Breast epithelium (tissue), 4 donors: Measurements from ENCODE around the gene KRT3. TPM values are rescaled to one million over a fixed set of nuclear protein-coding genes. Genes with fewer than 3 reads are reported as not detected.

Source experiments
- DNase-seq, 2 donors: peaks; one replicate each; pipeline ENCODE4 v3.0.0-alpha.2; 2019; ENCODE audit warnings: low spot score in 2 of 2
- H3K27ac ChIP-seq, 2 donors: fragments of 200-600 bp; sonication (generic) in 1 of 2; one replicate each; pipeline ENCODE4 v1.5.1; 2016 to 2019; ENCODE audit warnings: mild to moderate bottlenecking in 1 of 2
- H3K27me3 ChIP-seq, 2 donors: fragments of 200-600 bp; sonication (generic) in 1 of 2; one replicate each; pipeline versions ENCODE4 v1.5.1 to v1.6.0; 2017 to 2019; ENCODE audit warnings: control low read depth in 1 of 2, mild to moderate bottlenecking in 1 of 2
- H3K36me3 ChIP-seq: fragments of 200-600 bp; one replicate; pipeline ENCODE4 v1.5.1; 2019
- H3K4me1 ChIP-seq, 2 donors: fragments of 200-600 bp; sonication (generic); one replicate each; pipeline ENCODE4 v1.5.1; 2016 to 2019; ENCODE audit warnings: control low read depth in 1 of 2
- H3K4me3 ChIP-seq, 3 donors: fragments of 200-600 bp; sonication (generic); 1 replicate in 2 of 3; 2 replicates in 1 of 3; pipeline ENCODE4 v1.5.1; 2016 to 2019; ENCODE audit warnings: mild to moderate bottlenecking in 3 of 3, moderate library complexity in 2 of 3
- H3K9me3 ChIP-seq, 2 donors: fragments of 200-600 bp; sonication (generic) in 1 of 2; one replicate each; pipeline ENCODE4 v1.5.1; 2016 to 2019; ENCODE audit warnings: control low read depth in 1 of 2
- POLR2A ChIP-seq: fragments of 450-650 bp; IDR thresholded peaks from one replicate; pipeline ENCODE4 v1.6.1; 2016; ENCODE audit warnings: antibody characterized with exemption, mild to moderate bottlenecking, moderate library complexity
- POLR2AphosphoS5 ChIP-seq, 3 donors: sonication (generic); formaldehyde crosslinking; IDR thresholded peaks; one replicate each; pipeline ENCODE4 v1.6.1; 2017; ENCODE audit warnings: antibody characterized with exemption in 3 of 3
- intact Hi-C: fragments of 100-400 bp; cut with DNase I; formaldehyde crosslinking; loops from one replicate; pipeline ENCODE4 v1.15.1; 2023; ENCODE audit warnings: low total_unique reads
- total RNA-seq, 3 donors: library from RNA; depleted of rRNA; stranded (reverse); fragments of >200 nt; gene quantifications; one replicate each; pipeline ENCODE4 v1.1.0, GENCODE V29; 2016
- TF ChIP-seq, protein P1 (sequence below), 3 donors: fragments of 450-650 bp; IDR thresholded peaks; one replicate each; pipeline ENCODE4 v1.5.1; 2016 to 2017; ENCODE audit warnings: antibody characterized with exemption in 3 of 3, mild to moderate bottlenecking in 3 of 3, moderate library complexity in 3 of 3

KRT3 gene
- total RNA-seq, 3 donors from 2014 or later = not detected

DNA sequence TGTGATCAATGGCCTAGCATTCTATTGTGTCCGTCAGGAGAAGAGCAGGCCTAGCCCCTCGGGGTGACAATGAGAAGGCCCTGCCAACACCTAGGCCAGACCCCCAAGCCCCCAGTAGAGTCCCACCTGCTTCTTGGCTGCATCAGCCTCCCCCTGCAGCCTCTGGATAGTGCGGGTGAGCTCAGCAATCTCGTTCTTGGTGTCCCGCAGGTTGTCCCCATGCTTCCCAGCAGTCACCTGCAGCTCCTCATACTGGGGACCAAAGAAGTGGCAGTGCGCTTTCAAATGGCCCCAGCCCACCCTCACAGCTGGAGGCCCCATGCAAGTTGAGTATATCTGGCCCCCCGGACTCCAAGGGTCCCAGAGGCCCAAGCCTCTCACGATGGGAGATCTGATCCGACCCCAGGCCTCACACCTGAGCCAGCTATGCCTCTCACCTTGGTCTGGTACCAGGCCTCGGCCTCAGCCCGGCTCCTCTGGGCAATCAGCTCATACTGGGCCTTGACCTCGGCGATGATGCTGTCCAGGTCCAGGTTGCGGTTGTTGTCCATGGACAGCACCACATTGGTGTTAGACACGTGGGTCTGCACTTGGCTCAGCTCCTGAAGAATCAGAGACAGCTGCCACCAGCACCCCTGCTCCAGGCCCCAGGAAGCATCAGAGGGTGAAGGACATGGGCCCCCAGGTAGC lies 28.0 kb upstream of the KRT3 start:
- H3K27ac ChIP-seq = no peak overlapping the region
- intact Hi-C loops = no loop called here
- no peaks in the 10 kb centered on the region for H3K4me1 ChIP-seq
- DNase-seq = no peak
- H3K36me3 ChIP-seq = no peaks in the 10 kb centered on the region
- no peak overlapping the region for H3K4me3 ChIP-seq
- H3K27me3 ChIP-seq = no peaks in the 10 kb centered on the region
- TF ChIP-seq, protein P1, sequence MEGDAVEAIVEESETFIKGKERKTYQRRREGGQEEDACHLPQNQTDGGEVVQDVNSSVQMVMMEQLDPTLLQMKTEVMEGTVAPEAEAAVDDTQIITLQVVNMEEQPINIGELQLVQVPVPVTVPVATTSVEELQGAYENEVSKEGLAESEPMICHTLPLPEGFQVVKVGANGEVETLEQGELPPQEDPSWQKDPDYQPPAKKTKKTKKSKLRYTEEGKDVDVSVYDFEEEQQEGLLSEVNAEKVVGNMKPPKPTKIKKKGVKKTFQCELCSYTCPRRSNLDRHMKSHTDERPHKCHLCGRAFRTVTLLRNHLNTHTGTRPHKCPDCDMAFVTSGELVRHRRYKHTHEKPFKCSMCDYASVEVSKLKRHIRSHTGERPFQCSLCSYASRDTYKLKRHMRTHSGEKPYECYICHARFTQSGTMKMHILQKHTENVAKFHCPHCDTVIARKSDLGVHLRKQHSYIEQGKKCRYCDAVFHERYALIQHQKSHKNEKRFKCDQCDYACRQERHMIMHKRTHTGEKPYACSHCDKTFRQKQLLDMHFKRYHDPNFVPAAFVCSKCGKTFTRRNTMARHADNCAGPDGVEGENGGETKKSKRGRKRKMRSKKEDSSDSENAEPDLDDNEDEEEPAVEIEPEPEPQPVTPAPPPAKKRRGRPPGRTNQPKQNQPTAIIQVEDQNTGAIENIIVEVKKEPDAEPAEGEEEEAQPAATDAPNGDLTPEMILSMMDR (IDR thresholded peaks at IDR 0.05) = no peak
- H3K9me3 ChIP-seq = no peaks in the 10 kb centered on the region

DNA sequence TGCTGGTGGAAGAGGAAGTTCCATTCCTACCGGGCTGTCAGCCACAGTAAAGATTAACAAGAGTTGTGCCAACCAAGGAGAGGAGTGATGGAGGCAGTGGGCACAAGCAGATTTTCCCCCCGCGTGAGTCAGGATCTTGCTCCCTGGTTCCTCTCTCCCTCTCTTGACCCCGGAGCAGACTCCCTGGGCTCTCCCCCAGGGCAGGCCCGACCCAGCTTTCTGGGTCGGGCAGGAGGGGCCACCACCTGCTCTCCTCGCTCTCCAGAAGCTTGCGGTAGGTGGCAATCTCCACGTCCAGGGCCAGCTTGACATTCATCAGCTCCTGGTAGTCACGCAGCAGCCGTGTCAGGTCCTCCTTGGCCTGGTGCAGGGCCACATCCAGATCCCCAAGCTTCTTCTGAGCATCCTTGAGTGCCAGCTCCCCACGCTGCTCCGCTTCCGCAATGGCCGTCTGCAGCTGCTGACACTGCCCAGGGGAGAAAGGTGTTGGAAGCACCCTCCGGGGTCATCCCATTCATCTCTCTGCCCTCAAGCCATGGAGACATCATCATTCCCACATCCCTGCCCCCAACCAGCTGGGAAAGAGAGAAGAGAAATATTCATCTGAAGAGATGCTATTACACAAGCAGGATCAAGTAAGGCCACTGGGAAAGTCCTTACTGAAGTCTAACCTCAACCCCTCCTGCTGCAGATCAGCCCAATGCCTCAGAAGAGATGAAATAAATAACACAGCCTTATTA lies 27.0 kb upstream of the KRT3 start:
- no peaks in the 10 kb centered on the region for H3K4me1 ChIP-seq
- intact Hi-C loops = no loop called here
- DNase-seq = no peak

DNA sequence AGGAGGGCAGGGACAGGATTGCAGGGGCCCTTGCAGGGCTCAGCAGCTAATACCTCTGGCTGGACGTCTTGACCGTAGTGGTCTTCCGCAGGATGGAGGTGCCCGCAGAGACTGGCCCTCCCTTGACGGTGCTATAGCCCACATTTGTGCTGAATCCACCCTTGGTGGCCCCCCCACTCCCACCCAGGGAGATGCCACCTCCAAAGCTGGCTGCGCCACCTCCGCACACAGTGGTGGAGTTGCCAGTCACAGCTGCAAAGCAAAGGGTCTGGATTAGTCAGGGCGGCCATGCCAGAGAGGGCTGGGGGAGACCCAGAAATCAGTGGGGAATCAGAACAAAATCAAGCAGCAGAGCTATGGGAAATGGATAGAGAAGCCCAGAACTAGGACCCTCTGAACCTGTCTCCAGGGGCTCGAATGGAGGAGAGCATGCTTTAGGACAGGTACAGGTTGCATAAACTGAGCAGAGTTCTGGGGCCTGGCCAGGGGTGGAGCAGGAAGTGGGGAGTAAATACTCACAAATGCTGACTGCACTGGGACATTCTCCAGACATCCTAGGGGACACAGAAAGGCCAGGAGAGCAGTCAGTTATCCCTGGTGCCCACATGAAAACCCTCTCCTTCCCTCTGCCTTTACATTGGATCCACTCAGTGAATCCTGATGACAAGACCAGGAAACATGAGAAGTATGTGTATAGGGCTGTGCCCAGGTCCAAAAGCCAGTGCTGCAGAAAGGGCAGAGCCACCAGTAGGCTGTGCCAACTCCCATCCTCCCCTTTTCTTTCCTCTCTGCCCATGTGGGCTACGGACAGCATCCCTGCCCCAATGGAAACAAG lies 26.1 kb upstream of the KRT3 start:
- no peak for DNase-seq
- Histone ChIP-seq H3K4me3 (no peak overlapping the region), H3K36me3 (no peaks in the 10 kb centered on the region), H3K27ac (no peak overlapping the region), H3K27me3 (peaks cover 0 to 4% of the 10 kb centered on the region in 2 donors), H3K9me3 (no peaks in the 10 kb centered on the region), H3K4me1 (no peaks in the 10 kb centered on the region)
- intact Hi-C loops = no loop called here
- TF ChIP-seq, protein P1 (IDR thresholded peaks at IDR 0.05) = no peak
- TF ChIP-seq POLR2A = no peak
- no peak for TF ChIP-seq POLR2AphosphoS5 (IDR thresholded peaks at IDR 0.05)

More for the DNA sequence above, 27.0 kb upstream of the KRT3 start:
- Histone ChIP-seq H3K9me3 (no peaks in the 10 kb centered on the region), H3K4me3 (no peak overlapping the region), H3K27me3 (peaks cover 0 to 4% of the 10 kb centered on the region in 2 donors), H3K27ac (no peak overlapping the region), H3K36me3 (no peaks in the 10 kb centered on the region)
- TF ChIP-seq, protein P1 (IDR thresholded peaks at IDR 0.05) = no peak
- no peak for TF ChIP-seq POLR2AphosphoS5 (IDR thresholded peaks at IDR 0.05)
- no peak for TF ChIP-seq POLR2A

DNA sequence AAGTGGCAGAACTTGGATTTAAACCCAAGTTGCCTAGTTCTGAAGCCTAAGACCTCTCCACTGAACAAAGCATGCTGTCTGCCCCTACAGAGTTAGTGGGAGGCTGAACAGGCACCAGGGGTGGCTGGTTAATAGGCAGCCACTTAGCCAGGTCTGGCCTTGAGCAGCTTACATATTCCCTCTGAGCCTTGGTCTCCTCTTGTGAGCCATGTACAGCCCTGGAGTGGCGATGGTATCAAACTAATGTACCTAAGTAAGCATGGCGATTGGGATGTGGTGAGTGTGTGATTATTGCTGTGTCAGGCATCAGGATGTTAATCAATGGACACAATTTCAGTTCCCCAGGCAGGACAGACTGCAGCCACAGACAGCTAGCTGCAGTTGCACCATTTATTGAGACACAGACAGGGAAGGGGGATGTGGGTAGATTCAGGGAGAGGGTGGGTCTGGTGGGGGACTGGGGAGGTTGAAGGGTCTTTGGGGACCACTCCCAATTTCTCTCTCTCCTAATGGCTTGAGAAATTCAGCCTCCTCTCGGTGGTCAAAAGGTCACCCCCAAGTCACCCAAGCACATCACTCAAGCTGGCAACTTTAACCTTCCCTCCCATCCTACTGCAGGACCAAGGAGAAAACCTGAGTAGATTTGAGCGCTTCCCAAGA lies 25.3 kb upstream of the KRT3 start:
- TF ChIP-seq POLR2AphosphoS5 (IDR thresholded peaks at IDR 0.05) (no peak), POLR2A (no peak)
- TF ChIP-seq, protein P1 (IDR thresholded peaks at IDR 0.05) = no peak
- Histone ChIP-seq H3K36me3 (no peaks in the 10 kb centered on the region), H3K4me3 (no peak overlapping the region), H3K9me3 (no peaks in the 10 kb centered on the region), H3K27ac (no peak overlapping the region), H3K4me1 (no peaks in the 10 kb centered on the region), H3K27me3 (peaks cover 0 to 4% of the 10 kb centered on the region in 2 donors)
- DNase-seq = no peak
- intact Hi-C loops = no loop called here
